Neural progenitor cell (in vitro differentiated cells): ENCODE results near the gene FEM1B. TPM values are rescaled to one million over a fixed set of nuclear protein-coding genes. Genes with fewer than 3 reads are reported as not detected.
"Not testable (repeated sequence)": the region's sequence is repeated elsewhere in the genome, so short reads cannot be mapped to it uniquely, and the experiment has no call there.

ENCODE experiments used
- DNase-seq: peaks from one replicate; pipeline ENCODE4 v3.0.0-alpha.2; 2016; ENCODE audit warnings: low spot score
- H2AFZ ChIP-seq: fragments of 200-600 bp; sonication (generic); replicated peaks from 2 replicates; pipeline ENCODE4 v1.6.1; 2016; ENCODE audit warnings: antibody characterized with exemption
- H3F3A ChIP-seq: fragments of 200-600 bp; sonication (generic); 2 replicates; pipeline ENCODE4 v1.6.1; 2016; ENCODE audit warnings: antibody characterized with exemption, low read depth
- H3K27ac ChIP-seq: fragments of 200-600 bp; sonication (generic); 2 replicates; pipeline ENCODE4 v1.5.1; 2016; ENCODE audit warnings: mild to moderate bottlenecking
- H3K27me3 ChIP-seq: fragments of 200-600 bp; sonication (generic); 2 replicates; pipeline ENCODE4 v1.6.1; 2016; ENCODE audit warnings: mild to moderate bottlenecking, moderate library complexity
- H3K36me3 ChIP-seq: fragments of 200-600 bp; sonication (generic); 2 replicates; pipeline ENCODE4 v1.5.1; 2016
- H3K4me1 ChIP-seq: fragments of 200-600 bp; sonication (generic); 2 replicates; pipeline ENCODE4 v1.6.1; 2016; ENCODE audit warnings: mixed run types
- H3K4me2 ChIP-seq: fragments of 200-600 bp; sonication (generic); 2 replicates; pipeline ENCODE4 v1.6.1; 2016
- H3K4me3 ChIP-seq: fragments of 200-600 bp; sonication (generic); 2 replicates; pipeline ENCODE4 v1.5.1; 2016
- H3K79me2 ChIP-seq: fragments of 200-600 bp; sonication (generic); 2 replicates; pipeline ENCODE4 v1.6.1; 2016; ENCODE audit warnings: low read depth
- H3K9ac ChIP-seq: fragments of 200-600 bp; sonication (generic); 2 replicates; pipeline ENCODE4 v1.6.1; 2016
- H3K9me3 ChIP-seq: fragments of 200-600 bp; sonication (generic); 2 replicates; pipeline ENCODE4 v1.5.1; 2016; ENCODE audit warnings: low read depth
- H4K20me1 ChIP-seq: fragments of 200-600 bp; sonication (generic); 2 replicates; pipeline ENCODE4 v1.6.1; 2016; ENCODE audit warnings: low read depth
- H3K27ac Mint-ChIP-seq: 3 replicates; pipeline ENCODE4 v1.8.0; 2021; ENCODE audit warnings: mixed read lengths
- H3K27me3 Mint-ChIP-seq: 2 replicates; pipeline ENCODE4 v1.8.0; 2022; ENCODE audit warnings: low read depth, mild to moderate bottlenecking, inconsistent platforms, moderate library complexity, mixed read lengths; ENCODE audit not compliant: insufficient read depth
- H3K36me3 Mint-ChIP-seq: 3 replicates; pipeline ENCODE4 v1.8.0; 2021; ENCODE audit warnings: mixed read lengths
- H3K4me1 Mint-ChIP-seq: 3 replicates; pipeline ENCODE4 v1.8.0; 2021; ENCODE audit warnings: mixed read lengths
- H3K4me3 Mint-ChIP-seq: 3 replicates; pipeline ENCODE4 v1.8.0; 2021; ENCODE audit warnings: mild to moderate bottlenecking, moderate library complexity, mixed read lengths
- H3K9me3 Mint-ChIP-seq: 3 replicates; pipeline ENCODE4 v1.8.0; 2020; ENCODE audit warnings: mixed read lengths
- CTCF ChIP-seq: fragments of 200-600 bp; sonication (generic); IDR thresholded peaks from 2 replicates; pipeline ENCODE4 v1.5.1; 2017; ENCODE audit warnings: antibody characterized with exemption, mild to moderate bottlenecking
- EZH2 ChIP-seq: fragments of 200-600 bp; sonication (generic); IDR thresholded peaks from 2 replicates; pipeline ENCODE4 v1.6.1; 2017; ENCODE audit warnings: antibody characterized with exemption, mild to moderate bottlenecking, moderate library complexity
- EZH2phosphoT487 ChIP-seq: fragments of 200-600 bp; sonication (generic); IDR thresholded peaks from 2 replicates; pipeline ENCODE4 v1.6.1; 2017; ENCODE audit warnings: antibody characterized with exemption
- total RNA-seq: library from RNA; depleted of rRNA; stranded (reverse); fragments of >200 nt; gene quantifications from 2 replicates; pipeline ENCODE4 v1.2.3, GENCODE V29; 2015; ENCODE audit warnings: low replicate concordance

The FEM1B gene
- total RNA-seq, 1 donor from 2014 or later, result 80.0 TPM

- DNase-seq, result no peak
- no peaks in the 10 kb centered on the region for H3K9me3 ChIP-seq
Observed at GRCh38 chr15:68232449-68232848, 45.1 kb upstream of the FEM1B start.

DNA sequence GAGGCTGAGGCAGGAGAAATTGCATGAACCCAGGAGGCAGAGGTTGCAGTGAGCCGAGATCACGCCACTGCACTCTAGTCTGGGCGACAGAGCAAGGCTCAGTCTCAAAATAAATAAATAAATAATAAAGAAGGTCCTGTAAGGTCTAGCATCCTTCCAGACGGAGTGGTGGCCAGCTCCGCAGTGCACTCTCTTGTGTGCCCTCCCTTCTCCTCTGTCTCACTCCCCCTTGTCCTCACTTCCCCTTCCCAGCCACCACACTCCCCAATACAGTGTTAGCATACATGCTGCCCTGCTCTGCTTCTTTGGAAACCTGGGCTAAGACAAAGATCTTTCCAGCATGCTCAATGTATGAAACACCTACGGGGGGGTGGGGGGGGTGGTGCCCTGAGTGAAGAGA lies 44.6 kb upstream of the FEM1B start:
- Histone ChIP-seq H3F3A (peaks cover 18% of the 10 kb centered on the region), H3K9ac (no peak overlapping the region), H3K4me1 (peaks cover 38% of the 10 kb centered on the region), H3K9me3 (no peaks in the 10 kb centered on the region), H3K27me3 (no peaks in the 10 kb centered on the region), H2AFZ (no peak overlapping the region), H4K20me1 (peaks cover 12% of the 10 kb centered on the region), H3K36me3 (no peaks in the 10 kb centered on the region), H3K4me3 (no peak overlapping the region), H3K4me2 (no peak overlapping the region), H3K27ac (no peak overlapping the region), H3K79me2 (peaks cover 13% of the 10 kb centered on the region)
- Mint-ChIP-seq H3K4me3 (no peak overlapping the region), H3K4me1 (peaks cover 53% of the 10 kb centered on the region), H3K9me3 (peaks cover 4% of the 10 kb centered on the region), H3K27ac (peak overlapping the region; percentile 91), H3K36me3 (no peaks in the 10 kb centered on the region), H3K27me3 (peaks cover 10% of the 10 kb centered on the region)
- DNase-seq, result no peak
- TF ChIP-seq CTCF (no peak), EZH2phosphoT487 (no peak), EZH2 (no peak)

More at GRCh38 chr15:68232449-68232848, 45.1 kb upstream of the FEM1B start:
- Mint-ChIP-seq H3K36me3 (no peaks in the 10 kb centered on the region), H3K27me3 (peaks cover 11% of the 10 kb centered on the region), H3K27ac (peak overlapping the region; percentile 66), H3K4me3 (peak overlapping the region; percentile 43), H3K9me3 (peaks cover 1% of the 10 kb centered on the region), H3K4me1 (peaks cover 58% of the 10 kb centered on the region)
- H3K4me3 ChIP-seq, result no peak overlapping the region
- no peak overlapping the region for H3K9ac ChIP-seq
- H3K36me3 ChIP-seq, result no peaks in the 10 kb centered on the region
- no peaks in the 10 kb centered on the region for H3K27me3 ChIP-seq
- H3K27ac ChIP-seq, result no peak overlapping the region
- H3K4me1 ChIP-seq, result peaks cover 38% of the 10 kb centered on the region
- H3K4me2 ChIP-seq, result no peak overlapping the region
- no peak overlapping the region for H2AFZ ChIP-seq
- H3K79me2 ChIP-seq, result peaks cover 17% of the 10 kb centered on the region
- peaks cover 18% of the 10 kb centered on the region for H3F3A ChIP-seq
- peaks cover 17% of the 10 kb centered on the region for H4K20me1 ChIP-seq
- TF ChIP-seq CTCF, result no peak
- no peak for TF ChIP-seq EZH2
- no peak for TF ChIP-seq EZH2phosphoT487

GRCh38 chr15:68234060-68234459 lies 43.5 kb upstream of the FEM1B start:
- Mint-ChIP-seq H3K4me3 (no peak overlapping the region), H3K9me3 (peaks cover 4% of the 10 kb centered on the region), H3K36me3 (no peaks in the 10 kb centered on the region), H3K4me1 (peaks cover 44% of the 10 kb centered on the region), H3K27ac (no peak overlapping the region), H3K27me3 (peaks cover 10% of the 10 kb centered on the region)
- no peak overlapping the region for H3K4me2 ChIP-seq
- no peak for DNase-seq
- no peaks in the 10 kb centered on the region for H3K27me3 ChIP-seq
- peaks cover 18% of the 10 kb centered on the region for H3F3A ChIP-seq
- H3K9ac ChIP-seq, result no peak overlapping the region
- no peak overlapping the region for H3K4me3 ChIP-seq
- peaks cover 3% of the 10 kb centered on the region for H3K9me3 ChIP-seq
- H3K36me3 ChIP-seq, result no peaks in the 10 kb centered on the region
- peak overlapping the region; percentile 78 for H2AFZ ChIP-seq
- peaks cover 29% of the 10 kb centered on the region for H3K4me1 ChIP-seq
- peaks cover 1% of the 10 kb centered on the region for H3K79me2 ChIP-seq
- no peak overlapping the region for H3K27ac ChIP-seq
- peaks cover under 1% of the 10 kb centered on the region for H4K20me1 ChIP-seq
- TF ChIP-seq EZH2phosphoT487 (no peak), EZH2 (no peak), CTCF (no peak)

- not testable (repeated sequence) for H3K9ac ChIP-seq, H3K27ac Mint-ChIP-seq, H3K27me3 Mint-ChIP-seq, H4K20me1 ChIP-seq, H3K9me3 ChIP-seq, DNase-seq, H3K4me3 ChIP-seq, H3K79me2 ChIP-seq, H3K36me3 ChIP-seq, H3K9me3 Mint-ChIP-seq, H3K27me3 ChIP-seq, H3K4me2 ChIP-seq, H3K36me3 Mint-ChIP-seq, H3K27ac ChIP-seq
- peaks cover 29% of the 10 kb centered on the region for H3K4me1 ChIP-seq
- H3K4me3 Mint-ChIP-seq, result peak overlapping the region; percentile 48
- peak overlapping the region; percentile 78 for H2AFZ ChIP-seq
- H3F3A ChIP-seq, result peaks cover 18% of the 10 kb centered on the region
- H3K4me1 Mint-ChIP-seq, result peaks cover 44% of the 10 kb centered on the region
Observed at GRCh38 chr15:68234520-68234919, 43.0 kb upstream of the FEM1B start.
